ENCODE measurements around the gene GNAL. TPM values are rescaled to one million over a fixed set of nuclear protein-coding genes. Genes with fewer than 3 reads are reported as not detected.
"Not testable (repeated sequence)": the region's sequence is repeated elsewhere in the genome, so short reads cannot be mapped to it uniquely, and the experiment has no call there.

GNAL gene
- total RNA-seq: under 1 TPM; 0.04 to 0.27 TPM

GRCh38 chr18:11688972-11689668, at the start of gene GNAL:
Gene GNAL, plus strand, starts transcription at chr18:11689264. Its CDS starts 300 bp downstream, at chr18:11689564.
- H3K4me1 Mint-ChIP-seq: peaks cover 10% of the 10 kb centered on the region
- peak; percentile 65 for DNase-seq
- H3K27me3 Mint-ChIP-seq: peaks cover 57% of the 10 kb centered on the region
- ChIA-PET CTCF (no interaction called here), POLR2A (no interaction called here)
- peak within 1 kb of the TSS; percentile 47 for H3K27ac Mint-ChIP-seq
- H3K36me3 Mint-ChIP-seq (ENCODE audit: low read depth): no peaks in the 10 kb centered on the region
- no peaks in the 10 kb centered on the region for H3K9me3 Mint-ChIP-seq
- peak within 1 kb of the TSS; percentile 54 for H3K4me3 Mint-ChIP-seq

DNA sequence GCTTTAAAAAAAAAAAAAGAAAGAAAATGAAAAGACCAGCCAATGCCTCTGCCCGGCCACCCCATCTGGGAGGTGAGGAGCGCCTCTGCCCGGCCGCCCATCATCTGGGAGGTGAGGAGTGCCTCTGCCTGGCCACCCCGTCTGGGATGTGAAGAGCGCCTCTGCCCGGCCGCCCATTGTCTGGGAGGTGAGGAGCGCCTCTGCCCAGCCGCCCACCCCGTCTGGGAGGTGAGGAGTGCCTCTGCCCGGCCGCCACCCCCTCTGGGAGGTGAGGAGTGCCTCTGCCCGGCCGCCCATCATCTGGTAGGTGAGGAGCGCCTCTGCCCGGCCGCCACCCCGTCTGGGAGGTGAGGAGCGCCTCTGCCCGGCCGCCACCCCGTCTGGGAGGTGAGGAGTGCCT, 41.8 kb upstream of the GNAL start:
- DNase-seq; H3K9me3 Mint-ChIP-seq; H3K27me3 Mint-ChIP-seq; H3K27ac Mint-ChIP-seq; H3K4me1 Mint-ChIP-seq; H3K4me3 Mint-ChIP-seq; H3K36me3 Mint-ChIP-seq (ENCODE audit: low read depth); CTCF ChIA-PET; POLR2A ChIA-PET: not testable (repeated sequence)

DNA sequence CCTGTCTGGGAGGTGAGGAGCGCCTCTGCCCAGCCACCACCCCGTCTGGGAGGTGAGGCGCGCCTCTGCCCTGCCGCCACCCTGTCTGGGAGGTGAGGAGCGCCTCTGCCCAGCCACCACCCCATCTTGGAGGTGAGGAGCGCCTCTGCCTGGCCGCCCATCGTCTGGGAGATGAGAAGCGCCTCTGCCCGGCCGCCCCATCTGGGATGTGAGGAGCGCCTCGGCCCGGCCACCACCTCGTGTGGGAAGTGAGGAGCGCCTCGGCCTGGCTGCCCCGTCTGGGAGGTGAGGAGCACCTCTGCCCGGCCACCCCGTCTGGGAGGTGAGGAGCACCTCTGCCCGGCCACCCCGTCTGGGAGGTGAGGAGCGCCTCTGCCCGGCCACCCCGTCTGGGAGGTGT, 41.3 kb upstream of the GNAL start:
- H3K4me3 Mint-ChIP-seq; POLR2A ChIA-PET; DNase-seq; H3K27ac Mint-ChIP-seq; H3K36me3 Mint-ChIP-seq (ENCODE audit: low read depth); CTCF ChIA-PET; H3K9me3 Mint-ChIP-seq; H3K27me3 Mint-ChIP-seq; H3K4me1 Mint-ChIP-seq: not testable (repeated sequence)

DNA sequence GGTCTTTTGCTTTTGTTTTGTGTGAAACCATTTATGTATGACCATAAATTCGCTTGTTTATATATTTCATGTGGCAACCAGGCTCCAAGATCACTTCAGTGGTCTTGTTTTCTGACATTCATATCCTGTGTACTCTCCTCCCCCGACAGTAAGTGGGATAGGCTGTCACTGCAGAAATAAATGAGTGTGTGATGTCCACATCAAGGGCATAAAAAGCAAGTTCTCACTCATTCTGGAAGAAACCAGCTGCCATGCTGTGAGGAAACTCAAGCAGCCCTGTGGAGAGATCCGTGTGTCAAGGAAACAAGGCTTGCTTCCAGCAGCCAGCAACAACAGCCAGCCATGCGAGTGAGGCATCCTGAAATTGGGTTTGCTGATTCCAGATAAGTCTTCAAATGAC, 39.2 kb upstream of the GNAL start:
- H3K36me3 Mint-ChIP-seq (ENCODE audit: low read depth): no peaks in the 10 kb centered on the region
- ChIA-PET CTCF (no interaction called here), POLR2A (no interaction called here)
- H3K27ac Mint-ChIP-seq: no peak overlapping the region
- H3K9me3 Mint-ChIP-seq: no peaks in the 10 kb centered on the region
- DNase-seq: no peak
- peaks cover 22% of the 10 kb centered on the region for H3K27me3 Mint-ChIP-seq
- no peak overlapping the region for H3K4me3 Mint-ChIP-seq
- no peaks in the 10 kb centered on the region for H3K4me1 Mint-ChIP-seq

- Mint-ChIP-seq H3K27ac (no peak overlapping the region), H3K27me3 (peaks cover 30% of the 10 kb centered on the region), H3K36me3 (ENCODE audit: low read depth) (no peaks in the 10 kb centered on the region), H3K4me1 (peaks cover 4% of the 10 kb centered on the region), H3K4me3 (no peak overlapping the region), H3K9me3 (no peaks in the 10 kb centered on the region)
- ChIA-PET CTCF (no interaction called here), POLR2A (no interaction called here)
- no peak for DNase-seq
These were observed 37.2 kb upstream of the GNAL start for GRCh38 chr18:11651899-11652298.

DNA sequence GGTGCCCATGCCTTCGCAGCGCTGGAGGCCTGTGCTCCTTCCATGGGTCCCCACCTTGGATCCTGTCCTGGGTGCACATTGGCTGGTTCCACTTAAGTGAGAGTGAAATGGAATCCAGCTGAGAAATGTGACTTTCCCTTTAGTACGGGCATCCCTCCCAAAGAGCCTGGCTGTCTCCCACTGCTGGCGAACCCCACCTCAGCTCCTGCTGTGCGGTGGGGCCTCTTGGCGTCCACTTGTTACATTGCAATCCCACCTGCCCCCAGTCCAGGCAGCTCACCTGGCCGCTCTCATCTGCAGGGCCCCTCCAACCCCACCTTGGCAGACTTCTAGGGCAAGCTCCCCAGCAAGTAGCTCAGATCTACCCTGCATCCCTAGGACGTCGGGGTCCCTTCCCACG, 35.5 kb upstream of the GNAL start:
- Mint-ChIP-seq H3K4me3 (no peak overlapping the region), H3K36me3 (ENCODE audit: low read depth) (no peaks in the 10 kb centered on the region), H3K27ac (no peak overlapping the region), H3K27me3 (peaks cover 37% of the 10 kb centered on the region), H3K9me3 (no peaks in the 10 kb centered on the region), H3K4me1 (peaks cover 4% of the 10 kb centered on the region)
- DNase-seq: no peak
- CTCF ChIA-PET: no interaction called here
- POLR2A ChIA-PET: no interaction called here

- peak; percentile 54 for DNase-seq
- Mint-ChIP-seq H3K4me3 (no peak overlapping the region), H3K27ac (no peak overlapping the region), H3K36me3 (ENCODE audit: low read depth) (no peaks in the 10 kb centered on the region), H3K27me3 (peaks cover 38% of the 10 kb centered on the region), H3K4me1 (peaks cover 4% of the 10 kb centered on the region), H3K9me3 (no peaks in the 10 kb centered on the region)
- CTCF ChIA-PET: interaction anchor here (0.6 to 1.2 kb wide), 2 partner anchors 16 to 804 kb away, joined by 3 to 5 read pairs; no protein-coding TSS in a partner anchor
- POLR2A ChIA-PET: interaction anchor here (0.6 kb wide), 1 partner anchor 425 kb away, joined by 3 read pairs; no protein-coding TSS in a partner anchor
These were observed 34.1 kb upstream of the GNAL start for GRCh38 chr18:11654736-11655605.

GRCh38 chr18:11655606-11655932, 33.5 kb upstream of the GNAL start:
- no peak for DNase-seq
- POLR2A ChIA-PET: interaction anchor here (0.6 kb wide), 1 partner anchor 424 kb away, joined by 3 read pairs; no protein-coding TSS in a partner anchor
- Mint-ChIP-seq H3K4me1 (peaks cover 4% of the 10 kb centered on the region), H3K9me3 (no peaks in the 10 kb centered on the region), H3K27ac (no peak overlapping the region), H3K4me3 (no peak overlapping the region), H3K27me3 (peaks cover 38% of the 10 kb centered on the region), H3K36me3 (ENCODE audit: low read depth) (no peaks in the 10 kb centered on the region)
- CTCF ChIA-PET: interaction anchor here (1.2 kb wide), 1 partner anchor 15 kb away, joined by 5 read pairs; no protein-coding TSS in a partner anchor

DNA sequence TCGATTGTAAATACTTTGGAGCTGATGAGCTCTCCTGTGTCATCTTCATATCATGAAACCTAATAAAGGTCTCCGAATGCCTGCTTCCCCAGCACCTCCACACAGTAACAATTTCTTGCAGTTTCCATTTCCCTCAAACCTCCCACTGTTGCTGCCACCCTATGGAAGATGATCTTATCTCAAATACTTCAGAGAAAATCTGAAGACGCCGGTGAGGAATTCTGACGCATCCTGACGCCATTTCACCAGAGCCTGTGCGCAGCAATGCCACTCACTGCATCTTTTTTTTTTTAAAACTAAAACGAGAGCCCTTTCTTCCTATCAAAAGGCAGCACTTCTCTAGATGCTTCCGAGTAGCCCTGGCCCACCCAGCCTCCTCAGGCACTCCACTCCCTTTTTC, 31.9 kb upstream of the GNAL start:
- ChIA-PET CTCF (no interaction called here), POLR2A (no interaction called here)
- H3K4me1 Mint-ChIP-seq: peaks cover 4% of the 10 kb centered on the region
- no peaks in the 10 kb centered on the region for H3K9me3 Mint-ChIP-seq
- no peak overlapping the region for H3K27ac Mint-ChIP-seq
- peaks cover 34% of the 10 kb centered on the region for H3K27me3 Mint-ChIP-seq
- no peaks in the 10 kb centered on the region for H3K36me3 Mint-ChIP-seq (ENCODE audit: low read depth)
- no peak for DNase-seq
- no peak overlapping the region for H3K4me3 Mint-ChIP-seq

DNA sequence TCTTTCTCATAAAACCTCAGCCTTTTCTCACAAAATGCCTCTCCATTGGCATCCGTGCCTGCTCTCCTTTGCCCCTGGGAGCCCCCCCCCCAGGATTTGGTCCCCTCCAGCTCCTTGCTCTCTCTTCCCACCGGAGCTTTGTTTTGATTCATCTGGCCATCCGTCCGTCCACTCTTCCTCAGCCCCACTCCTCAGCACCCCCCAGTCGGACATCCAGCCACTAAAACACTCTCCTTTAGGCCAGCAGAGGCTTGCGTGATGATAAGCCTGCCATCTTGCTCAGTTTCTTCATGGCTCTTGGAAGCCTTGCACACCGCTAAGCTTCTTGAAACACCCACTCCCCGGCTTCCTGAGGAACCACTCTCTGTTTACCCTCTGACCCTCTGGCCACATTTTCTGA, 31.5 kb upstream of the GNAL start:
- ChIA-PET CTCF (no interaction called here), POLR2A (no interaction called here)
- H3K4me3 Mint-ChIP-seq: no peak overlapping the region
- H3K4me1 Mint-ChIP-seq: peaks cover 4% of the 10 kb centered on the region
- H3K9me3 Mint-ChIP-seq: no peaks in the 10 kb centered on the region
- H3K36me3 Mint-ChIP-seq (ENCODE audit: low read depth): no peaks in the 10 kb centered on the region
- H3K27ac Mint-ChIP-seq: no peak overlapping the region
- peaks cover 33% of the 10 kb centered on the region for H3K27me3 Mint-ChIP-seq
- DNase-seq: no peak

GRCh38 chr18:11658019-11658418, 31.0 kb upstream of the GNAL start:
- Mint-ChIP-seq H3K36me3 (ENCODE audit: low read depth) (no peaks in the 10 kb centered on the region), H3K4me3 (no peak overlapping the region), H3K9me3 (no peaks in the 10 kb centered on the region), H3K27me3 (peaks cover 31% of the 10 kb centered on the region), H3K4me1 (peaks cover 4% of the 10 kb centered on the region), H3K27ac (no peak overlapping the region)
- ChIA-PET POLR2A (no interaction called here), CTCF (no interaction called here)
- DNase-seq: no peak

DNA sequence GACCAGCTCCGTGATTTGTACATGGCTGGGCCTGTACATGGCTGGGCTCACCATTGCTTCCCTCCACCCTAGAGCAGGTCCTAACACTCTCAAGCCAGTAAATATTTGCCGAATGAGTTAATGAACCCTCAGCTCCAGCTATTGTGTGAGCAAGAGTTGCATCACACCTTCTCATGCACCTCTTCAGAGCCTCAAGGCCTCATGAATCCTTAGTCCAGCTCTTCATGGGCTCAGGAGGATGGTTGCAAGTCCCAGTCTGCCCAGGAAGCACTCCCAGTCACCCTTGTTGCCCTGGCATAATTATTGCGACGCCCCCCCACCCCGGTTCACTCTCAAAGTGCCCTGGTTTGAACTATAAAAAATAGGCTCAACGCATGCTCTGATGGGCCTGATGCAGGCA, 30.1 kb upstream of the GNAL start:
- Mint-ChIP-seq H3K4me3 (no peak overlapping the region), H3K27me3 (peaks cover 23% of the 10 kb centered on the region)
- CTCF ChIA-PET: no interaction called here

DNA sequence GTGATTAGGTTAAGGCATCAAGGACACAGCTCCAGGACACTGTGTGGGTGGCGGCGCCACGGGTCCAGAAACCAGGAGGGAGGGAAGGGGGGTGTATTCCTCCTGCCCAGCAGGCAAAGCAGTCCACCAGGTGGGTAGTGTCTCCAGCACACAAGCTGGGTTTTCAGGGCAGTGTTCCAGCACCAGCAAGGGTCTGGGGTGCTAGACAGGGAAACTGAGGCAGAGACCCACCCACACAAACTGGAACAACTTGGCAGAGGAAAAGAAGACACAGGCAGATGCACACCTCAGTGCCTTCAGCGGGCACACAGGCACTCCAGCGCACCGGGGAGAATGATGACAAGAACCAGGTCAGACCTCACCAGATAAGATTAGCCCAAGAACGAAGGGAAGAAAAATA, 28.4 kb upstream of the GNAL start:
- no peaks in the 10 kb centered on the region for H3K36me3 Mint-ChIP-seq (ENCODE audit: low read depth)
- POLR2A ChIA-PET: no interaction called here

More for the DNA sequence above, 30.1 kb upstream of the GNAL start:
- POLR2A ChIA-PET: no interaction called here
- DNase-seq: no peak
- H3K27ac Mint-ChIP-seq: no peak overlapping the region
- no peaks in the 10 kb centered on the region for H3K36me3 Mint-ChIP-seq (ENCODE audit: low read depth)
- H3K9me3 Mint-ChIP-seq: no peaks in the 10 kb centered on the region
- peaks cover 4% of the 10 kb centered on the region for H3K4me1 Mint-ChIP-seq

More for the DNA sequence above, 28.4 kb upstream of the GNAL start:
- Mint-ChIP-seq H3K9me3 (no peaks in the 10 kb centered on the region), H3K4me3 (no peak overlapping the region), H3K27me3 (peaks cover 10% of the 10 kb centered on the region), H3K27ac (no peak overlapping the region), H3K4me1 (no peaks in the 10 kb centered on the region)
- no peak for DNase-seq
- CTCF ChIA-PET: no interaction called here

All from activated CD4-positive, alpha-beta T cell treated with anti-CD3 and anti-CD28 coated beads, Interleukin-2, amount 10 ng/mL, durations not matched to agents 7 days and 5 days (primary cell).